Measurements from ENCODE around the gene HAPSTR1.

The HAPSTR1 gene

GRCh38 chr16:9115277-9115676 lies 23.8 kb downstream of the HAPSTR1 start:
- TF ChIP-seq CTCF (IDR thresholded peaks at IDR 0.05; ENCODE audit: low read depth, low read length) = no peak
- no peak overlapping the region for H3K4me3 ChIP-seq (ENCODE audit: low read depth, low read length)

DNA sequence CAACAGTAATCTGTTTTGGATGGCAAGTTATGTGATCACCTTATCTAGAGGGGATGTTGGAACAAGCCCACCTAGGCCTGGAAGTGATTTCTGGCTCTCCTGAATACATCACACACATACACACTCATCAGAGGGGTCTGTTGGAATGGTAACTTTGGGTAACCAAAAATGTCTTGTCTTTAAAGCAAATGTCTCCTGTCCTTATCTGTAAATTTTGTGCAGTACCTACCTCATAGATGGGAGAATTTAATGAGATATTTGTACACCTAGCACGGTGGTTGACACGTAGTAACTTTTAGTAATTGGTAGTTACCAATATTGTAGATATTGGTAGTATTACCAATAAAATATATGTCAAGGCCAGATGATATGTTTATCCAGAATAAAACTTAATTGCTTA lies 24.7 kb downstream of the HAPSTR1 start:
- TF ChIP-seq CTCF (IDR thresholded peaks at IDR 0.05; ENCODE audit: low read depth, low read length) = no peak
- no peak overlapping the region for H3K4me3 ChIP-seq (ENCODE audit: low read depth, low read length)

- TF ChIP-seq CTCF (IDR thresholded peaks at IDR 0.05; ENCODE audit: low read depth, low read length) = no peak
- no peak overlapping the region for H3K4me3 ChIP-seq (ENCODE audit: low read depth, low read length)
Observed at GRCh38 chr16:9118170-9118569, 26.7 kb downstream of the HAPSTR1 start.

DNA sequence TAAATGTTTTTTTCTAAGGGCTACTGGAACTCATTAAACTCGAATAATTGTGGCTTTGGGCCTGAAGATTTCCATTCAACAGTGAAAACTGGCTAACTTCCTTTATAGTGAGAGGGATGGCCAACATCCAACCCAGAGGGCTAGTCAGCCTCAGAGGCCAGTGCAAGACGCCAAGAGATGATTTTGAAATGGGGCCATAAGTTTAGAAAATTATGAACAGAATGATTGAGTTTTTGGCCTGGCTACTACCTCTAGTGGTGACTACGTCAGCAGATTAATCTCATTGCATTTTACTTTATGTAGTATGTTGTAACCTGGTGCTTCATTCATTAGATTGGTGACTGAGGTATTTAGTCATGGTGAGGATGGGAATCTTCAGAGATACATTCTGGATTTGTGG lies 28.4 kb downstream of the HAPSTR1 start:
- no peak for TF ChIP-seq CTCF (IDR thresholded peaks at IDR 0.05; ENCODE audit: low read depth, low read length)
- H3K4me3 ChIP-seq (ENCODE audit: low read depth, low read length) = no peak overlapping the region

DNA sequence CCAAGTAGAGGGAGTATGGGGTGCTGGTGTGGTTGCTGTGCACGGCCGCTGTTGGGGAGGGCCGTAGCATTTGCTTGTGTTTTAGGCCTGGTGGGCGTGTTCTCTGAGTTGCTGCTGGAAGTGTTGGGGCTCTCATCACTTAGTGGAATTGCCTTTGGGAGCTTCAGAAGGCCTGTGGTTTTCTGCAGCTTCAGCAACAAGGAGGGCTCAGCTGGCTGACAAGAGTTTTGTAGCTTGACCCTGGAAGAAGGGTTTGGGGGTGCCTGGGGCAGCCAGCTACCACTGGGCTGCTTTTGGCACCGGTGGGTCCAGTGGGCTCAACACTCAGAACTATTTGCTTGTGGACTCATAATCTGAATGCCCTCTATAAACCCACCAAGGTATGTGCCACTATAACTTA lies 30.9 kb downstream of the HAPSTR1 start:
- H3K4me3 ChIP-seq (ENCODE audit: low read depth, low read length) = no peak overlapping the region
- TF ChIP-seq CTCF (IDR thresholded peaks at IDR 0.05; ENCODE audit: low read depth, low read length) = no peak

DNA sequence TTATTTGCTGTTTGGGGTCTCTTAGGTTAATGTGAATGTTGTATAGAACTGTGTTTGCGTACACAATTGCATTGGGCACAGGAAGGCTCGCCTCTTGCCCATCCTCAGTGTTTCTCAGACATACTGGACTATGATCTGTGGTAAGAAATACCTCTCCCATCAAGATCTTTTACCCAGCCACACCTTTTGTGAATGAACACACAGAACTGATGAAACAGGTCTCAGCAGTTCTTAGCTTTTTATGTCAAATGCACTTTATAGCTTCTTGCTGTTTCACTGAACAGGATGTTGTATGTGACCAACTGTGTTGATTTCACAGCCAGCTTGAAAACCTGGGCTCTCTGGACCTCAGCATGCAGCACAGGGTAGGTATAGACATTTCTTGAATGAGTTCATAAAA lies 31.5 kb downstream of the HAPSTR1 start:
- H3K4me3 ChIP-seq (ENCODE audit: low read depth, low read length) = no peak overlapping the region
- no peak for TF ChIP-seq CTCF (IDR thresholded peaks at IDR 0.05; ENCODE audit: low read depth, low read length)

DNA sequence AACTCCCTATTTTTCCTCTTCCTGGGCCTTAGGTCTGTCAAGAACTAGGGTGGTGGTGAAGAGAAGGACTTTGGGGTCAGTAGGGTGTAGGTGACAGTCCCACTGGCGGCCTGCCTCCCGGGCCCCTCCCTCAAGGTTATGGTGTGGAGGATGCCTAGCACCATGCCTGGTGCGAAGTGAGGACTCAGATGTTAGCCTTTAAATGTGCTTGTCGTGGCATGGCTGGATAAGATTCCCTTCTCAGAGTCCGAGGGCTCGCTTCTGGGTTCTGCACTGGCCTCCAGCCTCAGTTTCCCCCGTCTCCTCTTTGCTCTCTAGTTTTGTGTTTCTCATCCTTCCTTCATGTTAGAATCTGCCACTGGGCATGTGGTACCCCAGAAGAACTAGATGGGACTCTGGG lies 32.0 kb downstream of the HAPSTR1 start:
- TF ChIP-seq CTCF (IDR thresholded peaks at IDR 0.05; ENCODE audit: low read depth, low read length) = no peak
- no peak overlapping the region for H3K4me3 ChIP-seq (ENCODE audit: low read depth, low read length)

Measured in WI38 (cell line).